Endothelial cell of umbilical vein (primary cell): ENCODE measurements around the gene CBX5. TPM values are rescaled to one million over a fixed set of nuclear protein-coding genes. Genes with fewer than 3 reads are reported as not detected.

Experiments used
- BruUV-seq: library from RNA; stranded (reverse); fragments of 400-500 nt; replicated peaks from 2 replicates; lab custom pipeline; 2021; lab: Mats Ljungman, UMichigan
- CTCF ChIA-PET: fragments of 300-600, 350-600 bp; sonication (Branson Sonifier 250); formaldehyde crosslinking; loops from one replicate; lab custom pipeline; 2021; ENCODE audit warnings: antibody characterized with exemption, inconsistent platforms; lab: Charles Lee
- POLR2A ChIA-PET: fragments of 300-600, 350-600 bp; sonication (Branson Sonifier 250); formaldehyde crosslinking; loops from one replicate; lab custom pipeline; 2021; ENCODE audit warnings: antibody characterized with exemption, inconsistent platforms; lab: Charles Lee
- DNase-seq: peaks from one replicate; pipeline ENCODE4 v3.0.0-alpha.2; 2011; ENCODE audit warnings: low read depth, low spot score
- FAIRE-seq: peaks from 2 replicates; lab custom pipeline; 2011; peaks lifted over from hg19 to GRCh38; lab: Jason Lieb, UNC
- H2AFZ ChIP-seq: 2 replicates; pipeline ENCODE4 v1.6.0; 2012; ENCODE audit warnings: low read depth, low read length, control low read depth, inconsistent platforms
- H3K27ac ChIP-seq: 2 replicates; pipeline ENCODE4 v1.5.1; 2011; ENCODE audit warnings: low read depth, mild to moderate bottlenecking, control low read depth, low read length, moderate library complexity; ENCODE audit not compliant: insufficient read depth
- H3K27me3 ChIP-seq, 2 experiments: 2 replicates each; pipeline versions ENCODE4 v1.6.0 to v1.6.1; 2011; ENCODE audit warnings: low read length in 2 of 2, mixed read lengths in 1 of 2; ENCODE audit not compliant: control insufficient read depth in 2 of 2, insufficient read depth in 2 of 2
- H3K36me3 ChIP-seq, 2 experiments: 2 replicates in 1 of 2; 3 replicates in 1 of 2; pipeline ENCODE4 v1.5.1; 2011; ENCODE audit warnings: low read length in 2 of 2, mild to moderate bottlenecking in 1 of 2, moderate library complexity in 1 of 2; ENCODE audit not compliant: control insufficient read depth in 2 of 2, insufficient read depth in 2 of 2; ENCODE audit errors: extremely low read depth in 1 of 2
- H3K4me1 ChIP-seq: 3 replicates; pipeline ENCODE4 v1.5.1; 2011; ENCODE audit warnings: mild to moderate bottlenecking, low read length; ENCODE audit not compliant: control insufficient read depth, insufficient read depth; ENCODE audit errors: extremely low read depth
- H3K4me2 ChIP-seq: 2 replicates; pipeline ENCODE4 v1.6.1; 2011; ENCODE audit warnings: low read length, control low read depth, mixed read lengths; ENCODE audit not compliant: insufficient read depth
- H3K4me3 ChIP-seq, 3 experiments: fragments of 200-600 bp in 1 of 3; sonication (generic), shearing (Covaris generic) in 1 of 3; replicated peaks in 1 of 3; 2 replicates each; pipeline ENCODE4 v1.5.1; 2011 to 2016; ENCODE audit warnings: control low read depth in 3 of 3, low read length in 3 of 3, mild to moderate bottlenecking in 2 of 3, inconsistent platforms in 1 of 3, low read depth in 1 of 3, moderate library complexity in 1 of 3; ENCODE audit not compliant: insufficient read depth in 1 of 3
- H3K79me2 ChIP-seq: 2 replicates; pipeline ENCODE4 v1.6.0; 2012; ENCODE audit warnings: low read length, inconsistent platforms; ENCODE audit not compliant: control insufficient read depth, insufficient read depth
- H3K9ac ChIP-seq: replicated peaks from 2 replicates; pipeline ENCODE3; 2011; ENCODE audit warnings: low read length, control low read depth; ENCODE audit not compliant: insufficient read depth; ENCODE audit errors: extremely low read depth
- H3K9me1 ChIP-seq: replicated peaks from 3 replicates; pipeline ENCODE4 v1.6.0; 2011; ENCODE audit warnings: mild to moderate bottlenecking, low read length; ENCODE audit not compliant: control insufficient read depth, insufficient read depth; ENCODE audit errors: extremely low read depth
- H3K9me3 ChIP-seq: replicated peaks from 2 replicates; pipeline ENCODE4 v1.5.1; 2012; ENCODE audit warnings: low read length, inconsistent platforms; ENCODE audit not compliant: control insufficient read depth, insufficient read depth
- H4K20me1 ChIP-seq: replicated peaks from 2 replicates; pipeline ENCODE3; 2011; ENCODE audit warnings: mild to moderate bottlenecking, low read length; ENCODE audit not compliant: control insufficient read depth, insufficient read depth; ENCODE audit errors: extremely low read depth
- EZH2 ChIP-seq: IDR thresholded peaks from 2 replicates; pipeline ENCODE4 v1.6.1; 2012; ENCODE audit warnings: borderline replicate concordance, low read depth, mild to moderate bottlenecking, moderate library complexity, low read length, inconsistent platforms; ENCODE audit not compliant: severe bottlenecking
- JUN ChIP-seq: IDR thresholded peaks from 2 replicates; pipeline ENCODE4 v1.6.1; 2011; ENCODE audit warnings: borderline replicate concordance, low read depth; ENCODE audit not compliant: insufficient read length, insufficient read depth
- MYC ChIP-seq: IDR thresholded peaks from one replicate; pipeline ENCODE4 v1.6.1; 2011; ENCODE audit warnings: mild to moderate bottlenecking, low read depth, low read length
- POLR2A ChIP-seq: IDR thresholded peaks from 2 replicates; pipeline ENCODE4 v1.6.1; 2012; ENCODE audit warnings: low read depth, mild to moderate bottlenecking, control low read depth, low read length
- POLR2AphosphoS5 ChIP-seq: IDR thresholded peaks from 2 replicates; pipeline ENCODE4 v1.6.1; 2012; ENCODE audit warnings: low read depth, mild to moderate bottlenecking, control low read depth, low read length, moderate library complexity; ENCODE audit not compliant: insufficient read depth
- dilution Hi-C: fragments of 300-500 bp; cut with MboI; formaldehyde crosslinking; loops from one replicate; pipeline ENCODE4 v1.15.0; 2019; ENCODE audit warnings: low sequenced_read_pairs; ENCODE audit not compliant: extremely low pct_ligation_motif_present
- intact Hi-C: fragments of 100-400 bp; cut with micrococcal nuclease; formaldehyde crosslinking; loops from one replicate; pipeline ENCODE4 v1.10.0; 2022
- polyA plus RNA-seq, 4 experiments: library from polyadenylated mRNA; depleted of rRNA in 3 of 4; stranded (reverse) in 3 of 4; unstranded in 1 of 4; fragments of >200 nt; gene quantifications; 2 replicates each; pipeline versions ENCODE4 v1.2.1 to v1.2.3, GENCODE V29; 2011 to 2012; ENCODE audit warnings: missing spikeins in 1 of 4
- total RNA-seq: library from RNA; stranded (reverse); gene quantifications from 2 replicates; pipeline ENCODE4 v1.2.3, GENCODE V29; 2021
- TF ChIP-seq, protein P1 (sequence below), 2 donors: IDR thresholded peaks; 1 replicate in 1 of 2; 2 replicates in 1 of 2; pipeline ENCODE4 v1.5.1; 2011; ENCODE audit warnings: low read length in 2 of 2, mild to moderate bottlenecking in 2 of 2, moderate library complexity in 2 of 2, control low read depth in 1 of 2, inconsistent platforms in 1 of 2, low read depth in 1 of 2; ENCODE audit not compliant: insufficient read depth in 1 of 2; ENCODE audit errors: extremely low read depth in 1 of 2
- TF ChIP-seq, protein P2 (sequence below): IDR thresholded peaks from 2 replicates; pipeline ENCODE4 v1.6.1; 2011; ENCODE audit not compliant: insufficient read depth, insufficient read length

The CBX5 gene
- total and polyA plus RNA-seq, 2 donors (not counting 3 experiments of a cell fraction or from before 2014, with no cell fraction given) = 22.8 to 111 TPM

DNA sequence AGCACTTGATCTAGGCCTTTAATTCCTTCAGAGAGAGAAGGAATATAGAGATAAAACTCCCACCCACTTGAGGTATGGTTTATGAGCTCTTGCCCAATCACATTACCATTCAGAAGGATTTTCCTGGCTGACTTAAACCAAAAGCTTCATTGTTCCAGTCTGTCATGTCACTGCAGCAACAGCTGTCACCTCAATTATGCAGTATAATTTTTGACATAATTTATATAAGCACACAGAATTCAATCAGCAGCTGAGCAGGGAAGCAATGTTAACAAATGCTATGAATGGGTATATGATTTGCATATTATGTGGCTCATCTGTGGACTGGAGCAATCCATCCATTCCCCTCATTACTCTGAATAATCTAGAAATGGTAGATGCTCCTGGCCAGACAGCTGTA lies 40.3 kb downstream of the CBX5 start:
- Histone ChIP-seq H4K20me1 (no peaks in the 10 kb centered on the region), H3K79me2 (no peaks in the 10 kb centered on the region), H3K9me3 (no peaks in the 10 kb centered on the region), H3K4me3 (no peak overlapping the region), H2AFZ (no peak overlapping the region), H3K36me3 (peaks cover 4 to 5% of the 10 kb centered on the region in 2 experiments), H3K9ac (no peak overlapping the region), H3K4me2 (no peak overlapping the region), H3K4me1 (no peaks in the 10 kb centered on the region), H3K27ac (no peak overlapping the region), H3K27me3 (no peaks in the 10 kb centered on the region), H3K9me1 (no peaks in the 10 kb centered on the region)
- POLR2A ChIA-PET = no interaction called here
- no peak for TF ChIP-seq MYC
- TF ChIP-seq POLR2AphosphoS5 = no peak
- TF ChIP-seq EZH2 = no peak
- no peak for TF ChIP-seq POLR2A
- no peak for TF ChIP-seq JUN
- TF ChIP-seq, protein P1, sequence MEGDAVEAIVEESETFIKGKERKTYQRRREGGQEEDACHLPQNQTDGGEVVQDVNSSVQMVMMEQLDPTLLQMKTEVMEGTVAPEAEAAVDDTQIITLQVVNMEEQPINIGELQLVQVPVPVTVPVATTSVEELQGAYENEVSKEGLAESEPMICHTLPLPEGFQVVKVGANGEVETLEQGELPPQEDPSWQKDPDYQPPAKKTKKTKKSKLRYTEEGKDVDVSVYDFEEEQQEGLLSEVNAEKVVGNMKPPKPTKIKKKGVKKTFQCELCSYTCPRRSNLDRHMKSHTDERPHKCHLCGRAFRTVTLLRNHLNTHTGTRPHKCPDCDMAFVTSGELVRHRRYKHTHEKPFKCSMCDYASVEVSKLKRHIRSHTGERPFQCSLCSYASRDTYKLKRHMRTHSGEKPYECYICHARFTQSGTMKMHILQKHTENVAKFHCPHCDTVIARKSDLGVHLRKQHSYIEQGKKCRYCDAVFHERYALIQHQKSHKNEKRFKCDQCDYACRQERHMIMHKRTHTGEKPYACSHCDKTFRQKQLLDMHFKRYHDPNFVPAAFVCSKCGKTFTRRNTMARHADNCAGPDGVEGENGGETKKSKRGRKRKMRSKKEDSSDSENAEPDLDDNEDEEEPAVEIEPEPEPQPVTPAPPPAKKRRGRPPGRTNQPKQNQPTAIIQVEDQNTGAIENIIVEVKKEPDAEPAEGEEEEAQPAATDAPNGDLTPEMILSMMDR (IDR thresholded peaks at IDR 0.05; ENCODE audit: extremely low read depth in 1 of 2, insufficient read depth in 1 of 2, low read depth in 1 of 2, low read length in 2 of 2) = no peak
- TF ChIP-seq, protein P2, sequence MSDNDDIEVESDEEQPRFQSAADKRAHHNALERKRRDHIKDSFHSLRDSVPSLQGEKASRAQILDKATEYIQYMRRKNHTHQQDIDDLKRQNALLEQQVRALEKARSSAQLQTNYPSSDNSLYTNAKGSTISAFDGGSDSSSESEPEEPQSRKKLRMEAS = no peak
- intact Hi-C loops = no loop called here
- no peak for FAIRE-seq
- dilution Hi-C loops = no loop called here
- no TSS peak for BruUV-seq
- DNase-seq = no peak
- CTCF ChIA-PET = interaction anchor here (0.9 to 3.7 kb wide), 4 partner anchors 12 to 25 kb away, joined by 3 to 28 read pairs (median 3); no protein-coding TSS in a partner anchor
